Lung (tissue), 12 donors: ENCODE measurements around the gene EEF1AKMT1. TPM values are rescaled to one million over a fixed set of nuclear protein-coding genes. Genes with fewer than 3 reads are reported as not detected.

Experiments used
- ATAC-seq: fragments of 200-7000 bp; cut with Tn5 transposase; one replicate; pipeline ENCODE4 v1.9.1; 2020; ENCODE audit warnings: moderate number of reproducible peaks; ENCODE audit not compliant: insufficient read depth, low FRiP score
- DNase-seq, 3 donors: peaks; one replicate each; pipeline ENCODE4 v3.0.0-alpha.2; 2013 to 2017
- H3K27ac ChIP-seq, 2 donors: one replicate each; pipeline ENCODE4 v1.5.1; 2013; ENCODE audit warnings: mild to moderate bottlenecking in 2 of 2, moderate library complexity in 2 of 2, control low read depth in 1 of 2, inconsistent platforms in 1 of 2, low read depth in 1 of 2, low read length in 1 of 2
- H3K27me3 ChIP-seq, 3 donors: one replicate each; pipeline ENCODE4 v1.5.1; 2013; ENCODE audit warnings: low read length in 2 of 3; ENCODE audit not compliant: control insufficient read depth in 3 of 3, insufficient read depth in 3 of 3
- H3K36me3 ChIP-seq, 4 donors: one replicate each; pipeline ENCODE4 v1.5.1; 2013; ENCODE audit warnings: low read length in 4 of 4, mild to moderate bottlenecking in 1 of 4, moderate library complexity in 1 of 4; ENCODE audit not compliant: control insufficient read depth in 4 of 4, insufficient read depth in 4 of 4
- H3K4me1 ChIP-seq, 5 donors: one replicate each; pipeline ENCODE4 v1.5.1; 2013; ENCODE audit warnings: low read length in 5 of 5, mild to moderate bottlenecking in 2 of 5, moderate library complexity in 1 of 5; ENCODE audit not compliant: control insufficient read depth in 5 of 5, insufficient read depth in 5 of 5
- H3K4me3 ChIP-seq: one replicate; pipeline ENCODE4 v1.5.1; 2013; ENCODE audit warnings: mild to moderate bottlenecking, control low read depth, moderate library complexity
- H3K9ac ChIP-seq, 2 donors: one replicate each; pipeline ENCODE4 v1.5.1; 2013; ENCODE audit warnings: low read length in 2 of 2, control low read depth in 1 of 2; ENCODE audit not compliant: insufficient read depth in 1 of 2
- H3K9me3 ChIP-seq, 4 donors: one replicate each; pipeline ENCODE4 v1.5.1; 2013; ENCODE audit warnings: low read length in 3 of 4, mild to moderate bottlenecking in 1 of 4, moderate library complexity in 1 of 4; ENCODE audit not compliant: control insufficient read depth in 4 of 4, insufficient read depth in 3 of 4
- CTCF ChIP-seq: IDR thresholded peaks from 2 replicates; pipeline ENCODE4 v1.5.1; 2012; ENCODE audit warnings: mild to moderate bottlenecking; ENCODE audit errors: control extremely low read depth, extremely low read depth
- WGBS, 2 donors: extraction: QIAGEN DNeasy Blood & Tissue Kit; methylation state at CpG; one replicate each; pipeline ENCODE4 v1.1.7; 2013; 5-methylcytosine and 5-hydroxymethylcytosine counted together
- polyA plus RNA-seq, 2 donors: library from polyadenylated mRNA; stranded (reverse); fragments of 200-250 nt; gene quantifications; one replicate each; pipeline ENCODE4 v1.2.1, GENCODE V29; 2013
- total RNA-seq, 2 donors: library from RNA; depleted of rRNA in 1 of 2; stranded (reverse); fragments of >200 nt in 1 of 2; gene quantifications; one replicate each; pipeline ENCODE4 v1.2.1, GENCODE V29; 2014 to 2021
- donor health status: control.
- donor health status: control.
- donor health status: Bipolar disorder and iron deficiency.
- donor health status: healthy.
- donor health status: DM: yes; HTN: yes; CAD: no.

The EEF1AKMT1 gene
- total and polyA plus RNA-seq, 4 donors, result 6.7 to 14.7 (median 11.5) TPM

- no peak overlapping the region for H3K27ac ChIP-seq
- ATAC-seq (no peak), DNase-seq (no peak)
- H3K9ac ChIP-seq, result no peak overlapping the region
- H3K4me1 ChIP-seq, result peaks cover 0 to 4% (median 0%) of the 10 kb centered on the region in 5 donors
- whole genome bisulfite sequencing, 2 donors, result 94 to 98% methylated on average over 10 of the region's 10 CpGs
- no peaks in the 10 kb centered on the region for H3K9me3 ChIP-seq
- TF ChIP-seq CTCF, result no peak
- H3K36me3 ChIP-seq, result peaks cover 0 to 4% (median 0%) of the 10 kb centered on the region in 4 donors
- H3K4me3 ChIP-seq, result no peak overlapping the region
- H3K27me3 ChIP-seq, result no peaks in the 10 kb centered on the region
Measured at GRCh38 chr13:20680416-20681080, 93.2 kb downstream of the EEF1AKMT1 start.

- Histone ChIP-seq H3K9ac (no peak overlapping the region), H3K4me1 (peaks cover 0 to 4% (median 0%) of the 10 kb centered on the region in 5 donors), H3K27ac (no peak overlapping the region), H3K4me3 (no peak overlapping the region), H3K9me3 (no peaks in the 10 kb centered on the region), H3K27me3 (no peaks in the 10 kb centered on the region), H3K36me3 (peaks cover 0 to 4% (median 3%) of the 10 kb centered on the region in 4 donors)
- DNase-seq (no peak), ATAC-seq (no peak)
- WGBS, 2 donors, result 80 to 82% methylated on average over 3 of the region's 3 CpGs
- no peak for TF ChIP-seq CTCF
Measured at GRCh38 chr13:20679879-20680278, 93.9 kb downstream of the EEF1AKMT1 start.

Other genes starting within 250 kb of the EEF1AKMT1 start
- gene CRYL1, start 248.1 kb downstream of the EEF1AKMT1 start, total RNA-seq, result 10 to 100 TPM; 21.2 to 22.9 TPM
- gene CRYL1, start 248.1 kb downstream of the EEF1AKMT1 start, polyA plus RNA-seq, result 10 to 100 TPM; 14.1 to 24.1 TPM
- gene IFT88, start 206.8 kb downstream of the EEF1AKMT1 start, total RNA-seq, result 10 to 100 TPM; 18.2 to 59.0 TPM
- gene IFT88, start 206.8 kb downstream of the EEF1AKMT1 start, polyA plus RNA-seq, result 10 to 100 TPM in 1 of 2 donors, 1 to 10 TPM in 1; 8.7 to 11.1 TPM
- 1 to 10 TPM in 1 of 2 donors, under 1 TPM in 1; 1.00 to 1.5 TPM for gene IL17D, start 70.3 kb downstream of the EEF1AKMT1 start, total RNA-seq
- under 1 TPM; 0.65 to 0.94 TPM for gene IL17D, start 70.3 kb downstream of the EEF1AKMT1 start, polyA plus RNA-seq
- gene XPO4, start 128.8 kb upstream of the EEF1AKMT1 start, total RNA-seq, result 10 to 100 TPM; 14.4 to 25.5 TPM
- 1 to 10 TPM; 3.1 to 5.4 TPM for gene XPO4, start 128.8 kb upstream of the EEF1AKMT1 start, polyA plus RNA-seq